8988T (cell line): ENCODE results near the gene GNAT2.

Source experiments
- DNase-seq: peaks from one replicate; pipeline ENCODE4 v3.0.0; 2011

Gene GNAT2

DNA sequence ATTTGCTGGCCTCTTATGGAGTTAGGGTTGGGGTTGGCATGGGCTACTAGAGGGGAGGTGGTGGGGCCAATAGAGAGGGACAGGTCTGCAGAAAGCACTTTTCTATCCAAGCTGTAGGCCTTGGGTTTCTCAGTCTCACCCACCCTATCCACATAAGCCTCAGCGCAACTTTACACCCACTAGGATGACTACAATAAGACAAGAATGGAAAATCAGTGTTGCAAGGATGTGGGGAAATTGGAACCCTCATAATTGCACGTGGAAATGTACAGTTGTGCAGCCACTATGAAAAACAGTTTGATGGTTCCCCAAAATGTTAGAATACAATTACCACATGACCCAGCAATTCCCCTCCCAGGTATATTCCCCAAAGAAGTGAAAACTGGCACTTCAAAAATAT lies 22.4 kb upstream of the GNAT2 start:
- DNase-seq, result no peak

DNA sequence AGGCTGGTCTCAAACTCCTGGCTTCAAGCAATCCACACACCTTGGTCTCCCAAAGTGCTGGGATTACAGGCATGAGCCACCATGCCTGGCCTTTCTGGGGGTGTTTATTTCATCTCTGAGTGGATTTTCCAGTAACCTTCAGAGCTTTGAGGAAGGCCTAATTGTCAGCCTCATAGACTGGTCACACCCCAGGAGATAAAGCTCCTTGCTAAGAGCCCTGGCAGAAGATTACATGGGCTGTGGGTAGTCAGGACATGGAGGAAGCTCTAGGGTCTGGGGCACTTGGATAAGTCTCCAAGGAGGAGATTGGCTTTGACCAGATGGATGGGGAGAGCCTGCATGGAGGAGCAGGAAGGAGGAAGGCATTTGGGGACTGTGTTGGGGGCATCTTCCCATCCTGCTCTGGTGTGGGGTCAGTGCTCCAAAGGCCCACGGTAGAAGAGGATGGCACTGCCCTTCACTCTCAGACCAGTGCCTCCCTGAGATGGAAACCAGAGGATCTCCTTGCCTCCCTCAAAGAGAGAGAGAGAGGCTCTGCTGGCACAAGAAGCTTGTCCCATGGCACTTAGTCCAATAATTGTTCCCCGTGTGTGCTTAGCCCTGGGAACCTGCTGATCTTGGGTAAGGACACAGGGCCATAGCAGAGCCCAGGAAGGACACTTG lies 21.8 kb upstream of the GNAT2 start:
- DNase-seq, result no peak

GRCh38 chr1:109640285-109640865 lies 21.0 kb upstream of the GNAT2 start:
- DNase-seq, result no peak

- DNase-seq, result no peak
Observed at GRCh38 chr1:109639841-109640184, 20.4 kb upstream of the GNAT2 start.

- DNase-seq, result no peak
Observed at GRCh38 chr1:109639063-109639840, 19.8 kb upstream of the GNAT2 start.

- DNase-seq, result no peak
Observed at GRCh38 chr1:109637446-109637845, 18.0 kb upstream of the GNAT2 start.

- no peak for DNase-seq
Observed at GRCh38 chr1:109636201-109636952, 17.0 kb upstream of the GNAT2 start.

- DNase-seq, result no peak
Observed at GRCh38 chr1:109635862-109636200, 16.4 kb upstream of the GNAT2 start.

GRCh38 chr1:109634771-109635750 lies 15.6 kb upstream of the GNAT2 start:
- no peak for DNase-seq

GRCh38 chr1:109634292-109634691 lies 14.9 kb upstream of the GNAT2 start:
- no peak for DNase-seq

DNA sequence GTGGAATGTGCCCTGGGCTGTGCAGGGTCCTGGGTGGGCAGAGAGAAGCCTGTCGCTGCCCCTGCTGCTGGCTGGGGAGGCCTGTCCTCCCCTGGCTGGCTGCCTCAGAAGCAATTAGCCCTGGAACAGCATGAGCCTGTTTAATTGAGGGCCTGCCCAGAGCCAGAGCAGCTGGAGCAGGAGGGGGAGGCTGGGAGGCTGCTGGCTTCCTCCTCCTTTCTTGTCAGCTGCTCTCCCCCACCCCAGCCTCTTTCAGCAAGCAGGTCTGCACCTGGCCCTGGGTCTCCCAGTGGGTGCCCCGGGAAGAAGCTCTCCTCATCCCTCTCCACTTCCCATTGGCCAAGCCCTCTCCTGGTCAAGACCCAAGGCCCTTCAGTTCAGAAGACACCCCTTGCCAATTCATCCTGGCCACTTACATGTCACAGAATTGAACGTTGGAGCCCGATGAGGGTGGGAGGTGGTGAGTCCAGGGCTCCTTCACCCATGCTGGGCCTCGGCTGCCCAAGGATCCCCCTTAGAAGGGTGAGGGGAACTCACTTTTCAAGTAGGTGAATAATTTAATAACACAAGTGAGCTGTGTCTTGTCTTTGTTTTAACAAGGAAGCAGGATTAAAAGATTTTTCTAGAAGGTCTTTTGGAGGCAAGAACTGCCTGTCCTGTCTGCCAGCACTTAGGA lies 13.4 kb upstream of the GNAT2 start:
- DNase-seq, result no peak

GRCh38 chr1:109631513-109632505 lies 12.4 kb upstream of the GNAT2 start:
- no peak for DNase-seq

DNA sequence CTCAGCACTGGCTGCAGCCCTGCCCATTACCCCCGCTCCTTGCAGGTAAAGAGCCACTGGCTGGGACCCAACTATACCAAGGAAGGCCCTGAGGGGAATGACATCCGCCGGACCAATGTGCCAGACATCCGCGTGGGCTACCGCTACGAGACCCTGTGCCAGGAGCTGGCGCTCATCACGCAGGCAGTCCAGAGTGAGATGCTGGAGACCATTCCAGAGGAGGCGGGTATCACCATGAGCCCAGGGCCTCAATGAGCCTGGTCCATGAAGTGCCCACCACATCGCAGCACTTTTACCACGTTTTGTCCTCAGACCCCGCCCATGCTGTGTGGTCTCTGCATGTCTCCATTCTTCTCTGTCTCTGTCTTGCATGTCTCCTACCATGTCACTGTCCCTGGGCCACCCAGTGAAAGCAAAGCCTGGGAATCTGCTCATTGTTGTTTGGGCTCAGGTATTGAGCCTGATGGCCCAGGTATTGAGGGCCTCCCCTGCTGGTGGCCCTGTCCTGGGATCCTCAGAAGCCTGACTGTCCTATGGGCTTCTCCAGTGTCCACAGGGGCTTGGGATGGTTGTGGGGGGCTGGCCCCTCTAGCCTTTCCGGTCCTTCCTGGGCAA lies 11.6 kb upstream of the GNAT2 start:
- no peak for DNase-seq

- DNase-seq, result no peak
Observed at GRCh38 chr1:109630081-109630897, 10.9 kb upstream of the GNAT2 start.

DNA sequence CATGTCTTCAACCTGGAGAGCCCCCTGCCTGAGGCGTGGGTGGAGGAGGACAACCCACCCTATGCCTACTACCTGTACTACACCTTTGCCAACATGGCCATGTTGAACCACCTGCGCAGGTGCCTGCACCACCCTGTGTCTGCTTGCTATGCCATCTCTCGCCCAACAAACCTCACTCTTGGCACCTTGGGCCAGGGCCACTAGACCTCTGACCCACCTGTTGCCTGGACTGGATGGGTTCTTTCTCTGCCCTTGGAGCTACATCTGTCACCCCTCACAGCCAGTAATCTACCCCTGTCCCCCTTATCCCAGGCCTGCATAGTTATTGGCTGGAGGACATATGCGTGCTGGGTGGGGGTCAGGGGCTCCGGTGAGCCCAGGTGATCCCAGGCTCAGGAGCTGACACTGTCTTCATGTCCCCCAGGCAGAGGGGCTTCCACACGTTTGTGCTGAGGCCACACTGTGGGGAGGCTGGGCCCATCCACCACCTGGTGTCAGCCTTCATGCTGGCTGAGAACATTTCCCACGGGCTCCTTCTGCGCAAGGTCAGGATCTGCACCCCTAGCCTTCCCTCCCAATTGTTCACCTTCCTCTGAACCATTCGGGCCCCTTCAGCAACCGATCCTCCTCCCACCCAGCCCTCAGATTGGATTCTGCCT lies 10.1 kb upstream of the GNAT2 start:
- DNase-seq, result no peak

DNA sequence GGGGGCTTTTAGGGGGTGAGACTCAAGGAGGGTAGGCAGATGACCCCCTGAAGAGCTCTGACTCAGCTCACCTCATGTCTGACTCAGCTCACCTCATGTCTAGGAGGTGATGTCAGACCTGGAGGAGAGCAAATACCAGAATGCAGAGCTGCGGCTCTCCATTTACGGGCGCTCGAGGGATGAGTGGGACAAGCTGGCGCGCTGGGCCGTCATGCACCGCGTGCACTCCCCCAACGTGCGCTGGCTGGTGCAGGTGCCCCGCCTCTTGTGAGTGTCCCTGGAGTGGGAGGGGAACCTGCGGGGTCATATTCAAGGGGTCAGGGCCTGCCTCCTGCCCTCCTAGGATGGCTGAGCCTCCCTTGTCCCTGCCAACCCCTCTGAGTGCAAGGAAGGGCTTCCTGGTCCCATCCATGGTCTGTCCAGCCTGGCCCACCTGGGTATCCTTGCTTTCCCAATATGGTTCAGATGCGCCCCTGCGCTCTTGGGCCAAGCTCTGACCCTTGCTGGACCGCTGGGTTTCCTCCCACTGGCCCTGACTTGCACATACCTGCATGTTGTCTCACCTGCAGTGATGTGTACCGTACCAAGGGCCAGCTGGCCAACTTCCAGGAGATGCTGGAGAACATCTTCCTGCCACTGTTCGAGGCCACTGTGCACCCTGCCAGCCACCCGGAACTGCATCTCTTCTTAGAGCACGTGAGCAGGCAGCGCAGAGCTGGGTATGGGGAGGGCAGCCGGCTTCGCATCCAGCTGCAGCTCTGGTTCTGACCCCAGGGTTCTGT lies 9.3 kb upstream of the GNAT2 start:
- DNase-seq, result no peak

GRCh38 chr1:109627692-109628399 lies 8.4 kb upstream of the GNAT2 start:
- no peak for DNase-seq
